Measurements from ENCODE around the gene PLEKHA1.

Gene PLEKHA1

DNA sequence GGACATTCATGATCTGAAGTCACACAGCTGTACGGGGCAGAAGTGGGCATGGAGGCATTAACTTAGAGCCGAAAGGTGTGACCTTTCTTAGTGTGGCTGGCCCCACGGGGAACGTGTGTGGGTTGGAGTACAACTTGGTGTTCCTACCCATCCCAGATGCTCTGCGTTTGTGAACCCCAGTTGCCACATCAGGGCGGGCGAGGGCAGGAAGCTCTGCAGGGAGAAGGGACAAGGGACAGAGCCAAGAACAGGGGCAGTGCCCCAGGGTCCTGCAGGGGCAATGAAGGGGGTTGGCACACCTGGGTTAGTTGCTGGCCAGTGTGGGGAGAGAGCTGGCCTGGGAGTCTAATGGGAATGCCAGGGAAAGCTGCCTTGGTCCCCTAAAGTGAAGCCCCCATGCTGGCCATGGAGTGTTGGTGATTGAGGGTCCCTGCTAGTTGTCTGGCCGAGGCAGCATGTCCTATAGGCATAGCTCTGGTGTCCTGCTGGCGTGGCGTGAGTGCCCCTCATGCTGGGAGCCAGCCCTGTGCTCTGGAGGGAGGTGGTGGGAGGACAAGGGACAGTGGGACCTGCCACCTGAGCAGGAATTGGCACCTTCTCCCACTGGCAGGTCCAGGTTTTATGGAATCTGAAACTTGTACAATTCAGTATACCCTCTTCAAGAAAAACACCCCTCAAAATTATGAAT, 105.8 kb downstream of the PLEKHA1 start:
- Histone ChIP-seq H3K36me3 (ENCODE audit: control insufficient read depth in 2 of 2, insufficient read depth in 2 of 2, low read length in 2 of 2) (no peaks in the 10 kb centered on the region), H3K9ac (ENCODE audit: low read length in 2 of 2) (no peak overlapping the region), H3K4me3 (ENCODE audit: low read length in 2 of 2) (no peak overlapping the region), H3K27me3 (ENCODE audit: control insufficient read depth in 1 of 2, insufficient read depth in 2 of 2, low read length in 2 of 2) (no peaks in the 10 kb centered on the region), H3K27ac (ENCODE audit: low read length) (no peak overlapping the region), H3K4me1 (ENCODE audit: control insufficient read depth, insufficient read depth, low read length) (peaks cover 50% of the 10 kb centered on the region), H3K9me3 (ENCODE audit: control insufficient read depth in 2 of 2, low read length in 2 of 2) (no peaks in the 10 kb centered on the region)

DNA sequence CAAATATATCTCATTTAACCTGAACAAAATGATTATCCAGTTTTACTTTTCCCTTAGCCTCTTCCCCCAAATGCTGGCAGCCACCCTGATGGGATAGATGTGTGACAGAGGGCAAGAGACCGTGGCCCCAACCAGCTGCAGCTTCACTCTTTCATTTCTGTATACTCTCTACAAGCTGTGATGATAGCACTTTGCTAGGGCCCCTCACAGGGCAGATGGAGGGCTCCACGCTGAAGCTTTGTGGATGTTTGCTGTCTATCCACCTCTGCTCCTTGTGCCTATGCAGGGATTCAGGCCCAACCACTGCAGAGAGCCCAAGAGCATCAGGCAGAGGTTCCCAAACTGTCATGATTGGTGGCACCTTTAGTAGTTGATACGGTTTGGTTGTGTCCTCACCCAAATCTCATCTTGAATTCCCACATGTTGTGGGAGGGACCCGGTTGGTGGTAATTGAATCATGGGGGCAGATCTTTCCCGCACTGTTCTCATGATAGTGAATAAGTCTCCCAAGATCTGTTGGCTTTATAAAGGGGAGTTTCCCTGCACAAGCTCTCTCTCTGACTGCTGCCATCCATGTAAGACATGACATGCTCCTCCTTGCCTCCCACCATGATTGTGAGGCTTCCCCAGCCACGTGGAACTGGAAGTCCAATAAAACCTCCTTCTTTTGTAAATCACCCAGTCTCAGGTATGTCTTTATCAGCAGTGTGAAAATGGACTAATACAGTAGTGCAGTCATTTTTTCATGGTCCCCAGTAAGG, 107.0 kb downstream of the PLEKHA1 start:
- Histone ChIP-seq H3K9me3 (ENCODE audit: control insufficient read depth in 2 of 2, low read length in 2 of 2) (no peaks in the 10 kb centered on the region), H3K9ac (ENCODE audit: low read length in 2 of 2) (no peak overlapping the region), H3K27me3 (ENCODE audit: control insufficient read depth in 1 of 2, insufficient read depth in 2 of 2, low read length in 2 of 2) (no peaks in the 10 kb centered on the region), H3K4me3 (ENCODE audit: low read length in 2 of 2) (no peak overlapping the region), H3K27ac (ENCODE audit: low read length) (no peak overlapping the region), H3K4me1 (ENCODE audit: control insufficient read depth, insufficient read depth, low read length) (peaks cover 50% of the 10 kb centered on the region), H3K36me3 (ENCODE audit: control insufficient read depth in 2 of 2, insufficient read depth in 2 of 2, low read length in 2 of 2) (no peaks in the 10 kb centered on the region)
